ENCODE data around the gene CBL. TPM values are rescaled to one million over a fixed set of nuclear protein-coding genes. Genes with fewer than 3 reads are reported as not detected.

Gene CBL
- total RNA-seq, 1 donor from 2014 or later, result 46.6 TPM

- Mint-ChIP-seq H3K27ac (ENCODE audit: unreplicated experiment) (no peak overlapping the region), H3K27me3 (ENCODE audit: low read depth, unreplicated experiment) (no peaks in the 10 kb centered on the region), H3K4me1 (ENCODE audit: low read depth, unreplicated experiment) (peaks cover 10% of the 10 kb centered on the region), H3K9me3 (ENCODE audit: unreplicated experiment) (no peaks in the 10 kb centered on the region), H3K36me3 (ENCODE audit: low read depth, unreplicated experiment) (peaks cover 20% of the 10 kb centered on the region), H3K4me3 (ENCODE audit: unreplicated experiment) (no peak overlapping the region)
- FAIRE-seq, result no peak
- Histone ChIP-seq H3K4me3 (ENCODE audit: insufficient read depth, low read depth, low read length) (no peak overlapping the region), H3K4me2 (ENCODE audit: low read length) (no peak overlapping the region), H3K9ac (ENCODE audit: low read length) (no peak overlapping the region), H3K9me3 (ENCODE audit: insufficient read depth, low read depth, low read length) (no peaks in the 10 kb centered on the region), H3K79me2 (ENCODE audit: insufficient read depth, low read length) (no peaks in the 10 kb centered on the region), H3K4me1 (ENCODE audit: insufficient read depth, low read length) (no peaks in the 10 kb centered on the region), H3K27me3 (ENCODE audit: insufficient read depth, low read length) (no peaks in the 10 kb centered on the region), H2AFZ (ENCODE audit: low read depth, low read length) (no peak overlapping the region), H3K27ac (ENCODE audit: low read depth, low read length) (no peak overlapping the region), H4K20me1 (ENCODE audit: insufficient read depth, low read length) (peaks cover 13% of the 10 kb centered on the region), H3K36me3 (ENCODE audit: insufficient read depth, low read length) (peaks cover 11% of the 10 kb centered on the region)
- DNase-seq (ENCODE audit: low read depth), result no peak
- no peak for TF ChIP-seq EZH2 (IDR thresholded peaks at IDR 0.05; ENCODE audit: insufficient read depth, low read length)
- TF ChIP-seq CTCF (IDR thresholded peaks at IDR 0.05; ENCODE audit: insufficient read depth, low read depth, low read length), result no peak
Measured at GRCh38 chr11:119307974-119308373, 101.8 kb downstream of the CBL start.

DNA sequence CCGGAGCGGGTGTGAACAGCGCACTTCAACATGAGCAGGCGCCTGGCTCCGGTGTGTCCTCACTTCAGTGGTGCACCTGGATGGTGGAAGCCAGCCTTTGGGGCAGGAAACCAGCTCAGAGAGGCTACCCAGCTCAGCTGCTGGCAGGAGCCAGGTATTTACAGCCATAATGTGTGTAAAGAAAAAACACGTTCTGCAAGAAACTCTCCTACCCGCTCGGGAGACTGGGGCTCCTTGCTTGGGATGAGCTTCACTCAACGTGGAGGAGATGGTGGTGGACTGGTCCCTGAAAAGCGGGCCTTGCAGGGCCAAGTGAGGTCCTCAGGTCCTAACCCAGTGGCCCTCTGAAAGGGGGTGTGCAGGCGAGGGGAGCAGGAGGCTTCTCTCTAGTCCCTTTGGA is 103.3 kb downstream of the CBL start:
- no peak overlapping the region for H3K4me3 ChIP-seq (ENCODE audit: insufficient read depth, low read depth, low read length)
- peaks cover 10% of the 10 kb centered on the region for H3K4me1 Mint-ChIP-seq (ENCODE audit: low read depth, unreplicated experiment)
- H3K27ac Mint-ChIP-seq (ENCODE audit: unreplicated experiment), result no peak overlapping the region
- no peak overlapping the region for H3K4me2 ChIP-seq (ENCODE audit: low read length)
- DNase-seq (ENCODE audit: low read depth) (no peak), FAIRE-seq (no peak)
- no peak overlapping the region for H2AFZ ChIP-seq (ENCODE audit: low read depth, low read length)
- no peaks in the 10 kb centered on the region for H3K4me1 ChIP-seq (ENCODE audit: insufficient read depth, low read length)
- peaks cover 8% of the 10 kb centered on the region for H3K36me3 ChIP-seq (ENCODE audit: insufficient read depth, low read length)
- no peaks in the 10 kb centered on the region for H3K27me3 Mint-ChIP-seq (ENCODE audit: low read depth, unreplicated experiment)
- TF ChIP-seq EZH2 (IDR thresholded peaks at IDR 0.05; ENCODE audit: insufficient read depth, low read length), result no peak
- TF ChIP-seq CTCF (IDR thresholded peaks at IDR 0.05; ENCODE audit: insufficient read depth, low read depth, low read length), result no peak
- H3K9ac ChIP-seq (ENCODE audit: low read length), result no peak overlapping the region
- no peaks in the 10 kb centered on the region for H3K9me3 ChIP-seq (ENCODE audit: insufficient read depth, low read depth, low read length)
- H3K27me3 ChIP-seq (ENCODE audit: insufficient read depth, low read length), result no peaks in the 10 kb centered on the region
- peaks cover 3% of the 10 kb centered on the region for H3K79me2 ChIP-seq (ENCODE audit: insufficient read depth, low read length)
- H3K9me3 Mint-ChIP-seq (ENCODE audit: unreplicated experiment), result no peaks in the 10 kb centered on the region
- peaks cover 19% of the 10 kb centered on the region for H3K36me3 Mint-ChIP-seq (ENCODE audit: low read depth, unreplicated experiment)
- no peak overlapping the region for H3K27ac ChIP-seq (ENCODE audit: low read depth, low read length)
- H3K4me3 Mint-ChIP-seq (ENCODE audit: unreplicated experiment), result no peak overlapping the region
- H4K20me1 ChIP-seq (ENCODE audit: insufficient read depth, low read length), result peaks cover 20% of the 10 kb centered on the region

DNA sequence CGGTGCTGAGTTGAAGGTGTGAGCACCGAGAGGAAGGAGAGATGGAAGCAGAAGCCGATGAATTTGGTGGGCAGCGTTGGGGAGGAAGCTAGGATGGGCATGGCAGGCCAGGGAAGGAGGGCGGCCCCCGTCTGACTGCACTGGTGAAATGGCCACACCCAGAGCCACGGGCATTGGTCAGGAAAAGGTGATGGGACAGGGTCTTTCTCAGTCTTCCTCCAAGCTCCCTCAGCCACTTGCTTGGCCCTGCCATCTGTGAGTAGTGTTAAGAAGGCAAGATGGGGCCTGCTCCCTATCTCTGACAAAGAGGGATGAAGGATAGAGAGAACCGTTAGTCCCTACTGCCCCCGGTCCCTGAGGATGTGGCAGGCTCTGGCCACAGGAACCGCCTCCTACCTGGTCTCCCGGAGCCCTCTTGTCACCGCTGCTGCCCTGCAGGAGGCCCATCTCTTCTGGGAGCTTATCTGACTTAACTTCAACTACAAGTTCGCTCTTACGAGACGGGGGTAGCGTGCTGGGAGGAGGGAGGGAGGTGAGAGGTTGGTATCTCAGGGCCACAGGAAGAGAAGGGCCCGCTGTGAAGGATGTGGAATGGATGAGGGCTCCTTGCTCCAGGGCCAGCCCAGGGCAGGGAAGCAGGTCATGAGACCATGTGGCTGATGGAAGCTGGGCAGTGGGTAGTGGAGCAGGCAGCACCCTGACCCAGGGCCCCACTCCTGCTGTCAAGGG is 104.0 kb downstream of the CBL start:
- Histone ChIP-seq H4K20me1 (ENCODE audit: insufficient read depth, low read length) (peaks cover 27% of the 10 kb centered on the region), H3K9me3 (ENCODE audit: insufficient read depth, low read depth, low read length) (no peaks in the 10 kb centered on the region), H3K4me2 (ENCODE audit: low read length) (no peak overlapping the region), H3K36me3 (ENCODE audit: insufficient read depth, low read length) (peaks cover 9% of the 10 kb centered on the region), H3K79me2 (ENCODE audit: insufficient read depth, low read length) (peaks cover 10% of the 10 kb centered on the region), H3K27ac (ENCODE audit: low read depth, low read length) (no peak overlapping the region), H2AFZ (ENCODE audit: low read depth, low read length) (no peak overlapping the region), H3K9ac (ENCODE audit: low read length) (no peak overlapping the region), H3K4me3 (ENCODE audit: insufficient read depth, low read depth, low read length) (no peak overlapping the region), H3K4me1 (ENCODE audit: insufficient read depth, low read length) (peaks cover 2% of the 10 kb centered on the region), H3K27me3 (ENCODE audit: insufficient read depth, low read length) (no peaks in the 10 kb centered on the region)
- peaks cover 10% of the 10 kb centered on the region for H3K4me1 Mint-ChIP-seq (ENCODE audit: low read depth, unreplicated experiment)
- no peak for DNase-seq (ENCODE audit: low read depth)
- FAIRE-seq, result no peak
- H3K4me3 Mint-ChIP-seq (ENCODE audit: unreplicated experiment), result no peak overlapping the region
- no peak overlapping the region for H3K27ac Mint-ChIP-seq (ENCODE audit: unreplicated experiment)
- no peaks in the 10 kb centered on the region for H3K9me3 Mint-ChIP-seq (ENCODE audit: unreplicated experiment)
- TF ChIP-seq CTCF (IDR thresholded peaks at IDR 0.05; ENCODE audit: insufficient read depth, low read depth, low read length) (no peak), EZH2 (IDR thresholded peaks at IDR 0.05; ENCODE audit: insufficient read depth, low read length) (no peak)
- no peaks in the 10 kb centered on the region for H3K27me3 Mint-ChIP-seq (ENCODE audit: low read depth, unreplicated experiment)
- H3K36me3 Mint-ChIP-seq (ENCODE audit: low read depth, unreplicated experiment), result peaks cover 21% of the 10 kb centered on the region

Measured in astrocyte (in vitro differentiated cells and primary cell).